ACC112 (cell line): ENCODE measurements around the gene LGALS12.

Experiments
- H2AFZ ChIP-seq: fragments of 200-600 bp; sonication (generic); one replicate; pipeline ENCODE4 v1.6.0; 2017; ENCODE audit warnings: antibody characterized with exemption, low read length; ENCODE audit not compliant: unreplicated experiment
- H3K27ac ChIP-seq: fragments of 200-600 bp; sonication (generic); 2 replicates; pipeline ENCODE4 v1.5.1; 2014; ENCODE audit warnings: low read depth, mild to moderate bottlenecking, antibody characterized with exemption, low read length, moderate library complexity
- H3K27me3 ChIP-seq: fragments of 200-600 bp; sonication (generic); 2 replicates; pipeline ENCODE4 v1.6.1; 2014; ENCODE audit warnings: mild to moderate bottlenecking, antibody characterized with exemption, low read length, moderate library complexity, mixed read lengths; ENCODE audit not compliant: insufficient read depth
- H3K36me3 ChIP-seq: fragments of 200-600 bp; sonication (generic); 2 replicates; pipeline ENCODE4 v1.6.1; 2016; ENCODE audit warnings: mild to moderate bottlenecking, antibody characterized with exemption, low read length, moderate library complexity, mixed read lengths; ENCODE audit not compliant: insufficient read depth
- H3K4me1 ChIP-seq: fragments of 200-600 bp; sonication (generic); one replicate; pipeline ENCODE4 v1.6.1; 2016; ENCODE audit warnings: low read length, mixed read lengths; ENCODE audit not compliant: insufficient read depth, unreplicated experiment, control insufficient read depth
- H3K4me3 ChIP-seq: fragments of 200-600 bp; sonication (generic); 2 replicates; pipeline ENCODE4 v1.5.1; 2014; ENCODE audit warnings: mild to moderate bottlenecking, low read depth, low read length
- H3K79me2 ChIP-seq: fragments of 200-600 bp; sonication (generic); one replicate; pipeline ENCODE4 v1.6.0; 2016; ENCODE audit warnings: low read length; ENCODE audit not compliant: control insufficient read depth, unreplicated experiment, insufficient read depth

The LGALS12 gene

GRCh38 chr11:63504054-63504453 is 1.8 kb upstream of the LGALS12 start:
- no peaks in the 10 kb centered on the region for H3K36me3 ChIP-seq
- H3K27me3 ChIP-seq: no peaks in the 10 kb centered on the region
- no peaks in the 10 kb centered on the region for H3K79me2 ChIP-seq
- no peaks in the 10 kb centered on the region for H3K4me1 ChIP-seq
- H3K4me3 ChIP-seq: no peak overlapping the region
- H3K27ac ChIP-seq: no peak overlapping the region
- H2AFZ ChIP-seq: no peak overlapping the region

- Histone ChIP-seq H3K27ac (no peak overlapping the region), H3K27me3 (no peaks in the 10 kb centered on the region), H2AFZ (no peak overlapping the region), H3K4me1 (peaks cover under 1% of the 10 kb centered on the region), H3K4me3 (no peak overlapping the region), H3K79me2 (no peaks in the 10 kb centered on the region), H3K36me3 (no peaks in the 10 kb centered on the region)
Measured at GRCh38 chr11:63504933-63505586, 824 bp upstream of the LGALS12 start.

- peaks cover 17% of the 10 kb centered on the region for H3K4me1 ChIP-seq
- H3K4me3 ChIP-seq: no peak overlapping the region
- no peaks in the 10 kb centered on the region for H3K79me2 ChIP-seq
- H2AFZ ChIP-seq: no peak overlapping the region
- H3K27me3 ChIP-seq: no peaks in the 10 kb centered on the region
- H3K36me3 ChIP-seq: no peaks in the 10 kb centered on the region
- H3K27ac ChIP-seq: no peak overlapping the region
Measured at GRCh38 chr11:63506876-63507275, 992 bp downstream of the LGALS12 start.

- H3K27ac ChIP-seq: no peak overlapping the region
- H3K36me3 ChIP-seq: no peaks in the 10 kb centered on the region
- no peak overlapping the region for H2AFZ ChIP-seq
- H3K4me1 ChIP-seq: peaks cover 17% of the 10 kb centered on the region
- H3K4me3 ChIP-seq: no peak overlapping the region
- H3K27me3 ChIP-seq: no peaks in the 10 kb centered on the region
- no peaks in the 10 kb centered on the region for H3K79me2 ChIP-seq
Measured at GRCh38 chr11:63507511-63507910, 1.6 kb downstream of the LGALS12 start.

GRCh38 chr11:63508009-63508408 is 2.1 kb downstream of the LGALS12 start:
- Histone ChIP-seq H3K4me3 (no peak overlapping the region), H3K4me1 (peaks cover 17% of the 10 kb centered on the region), H3K27me3 (no peaks in the 10 kb centered on the region), H3K27ac (no peak overlapping the region), H3K36me3 (no peaks in the 10 kb centered on the region), H2AFZ (no peak overlapping the region), H3K79me2 (no peaks in the 10 kb centered on the region)

GRCh38 chr11:63508745-63509144 is 2.9 kb downstream of the LGALS12 start:
- Histone ChIP-seq H3K79me2 (no peaks in the 10 kb centered on the region), H3K4me3 (no peak overlapping the region), H2AFZ (no peak overlapping the region), H3K27me3 (no peaks in the 10 kb centered on the region), H3K4me1 (peaks cover 17% of the 10 kb centered on the region), H3K27ac (no peak overlapping the region), H3K36me3 (no peaks in the 10 kb centered on the region)

GRCh38 chr11:63510360-63511047 is 4.6 kb downstream of the LGALS12 start:
- Histone ChIP-seq H3K4me3 (no peak overlapping the region), H3K4me1 (peaks cover 17% of the 10 kb centered on the region), H3K27me3 (no peaks in the 10 kb centered on the region), H3K36me3 (no peaks in the 10 kb centered on the region), H3K79me2 (no peaks in the 10 kb centered on the region), H3K27ac (peak overlapping the region; percentile 54), H2AFZ (no peak overlapping the region)

- H3K79me2 ChIP-seq: no peaks in the 10 kb centered on the region
- no peak overlapping the region for H2AFZ ChIP-seq
- H3K27me3 ChIP-seq: no peaks in the 10 kb centered on the region
- H3K4me1 ChIP-seq: peaks cover 17% of the 10 kb centered on the region
- H3K36me3 ChIP-seq: no peaks in the 10 kb centered on the region
- no peak overlapping the region for H3K4me3 ChIP-seq
- H3K27ac ChIP-seq: peak overlapping the region; percentile 39; the same call in 1 of the 2 replicates
Measured at GRCh38 chr11:63511048-63511748, 5.3 kb downstream of the LGALS12 start.

GRCh38 chr11:63512816-63513215 is 6.9 kb downstream of the LGALS12 start:
- H3K27ac ChIP-seq: no peak overlapping the region
- H3K4me1 ChIP-seq: peaks cover 17% of the 10 kb centered on the region
- no peaks in the 10 kb centered on the region for H3K79me2 ChIP-seq
- H3K36me3 ChIP-seq: no peaks in the 10 kb centered on the region
- H3K27me3 ChIP-seq: no peaks in the 10 kb centered on the region
- H3K4me3 ChIP-seq: no peak overlapping the region
- H2AFZ ChIP-seq: no peak overlapping the region

- no peaks in the 10 kb centered on the region for H3K36me3 ChIP-seq
- no peaks in the 10 kb centered on the region for H3K27me3 ChIP-seq
- no peak overlapping the region for H2AFZ ChIP-seq
- no peak overlapping the region for H3K27ac ChIP-seq
- H3K79me2 ChIP-seq: no peaks in the 10 kb centered on the region
- no peak overlapping the region for H3K4me3 ChIP-seq
- peaks cover 14% of the 10 kb centered on the region for H3K4me1 ChIP-seq
Measured at GRCh38 chr11:63516109-63516508, 10.2 kb downstream of the LGALS12 start.
